Neural cell (in vitro differentiated cells): ENCODE results near the gene MYOF. TPM values are rescaled to one million over a fixed set of nuclear protein-coding genes. Genes with fewer than 3 reads are reported as not detected.

Experiments used
- H2AFZ ChIP-seq: fragments of 200-600, 300-800 bp; sonication (generic), shearing (Covaris generic); 2 replicates; pipeline ENCODE4 v1.6.0; 2014; ENCODE audit warnings: low read depth, mild to moderate bottlenecking, antibody characterized with exemption, low read length, moderate library complexity
- H3F3A ChIP-seq: fragments of 200-600 bp; shearing (Covaris generic); 2 replicates; pipeline ENCODE4 v1.6.1; 2016; ENCODE audit warnings: mild to moderate bottlenecking, moderate library complexity, mixed read lengths, antibody characterized with exemption, low read length; ENCODE audit not compliant: insufficient read depth, poor library complexity, severe bottlenecking
- H3K27ac ChIP-seq: fragments of 200-600, 300-800 bp; sonication (generic), shearing (Covaris generic); 2 replicates; pipeline ENCODE4 v1.5.1; 2014; ENCODE audit warnings: mild to moderate bottlenecking, low read length, moderate library complexity
- H3K27me3 ChIP-seq: fragments of 300-800, 200-600 bp; sonication (generic), shearing (Covaris generic); 2 replicates; pipeline ENCODE4 v1.6.0; 2014; ENCODE audit warnings: mild to moderate bottlenecking, low read depth, low read length, moderate library complexity; ENCODE audit not compliant: insufficient read depth
- H3K36me3 ChIP-seq: fragments of 300-800, 200-600 bp; sonication (generic), shearing (Covaris generic); 2 replicates; pipeline ENCODE4 v1.5.1; 2014; ENCODE audit warnings: mild to moderate bottlenecking, antibody characterized with exemption, low read length, moderate library complexity; ENCODE audit not compliant: insufficient read depth
- H3K4me2 ChIP-seq: fragments of 300-800, 200-600 bp; sonication (generic), shearing (Covaris generic); 2 replicates; pipeline ENCODE4 v1.6.0; 2014; ENCODE audit warnings: mild to moderate bottlenecking, low read length
- H3K4me3 ChIP-seq: fragments of 300-800, 200-600 bp; sonication (generic), shearing (Covaris generic); 2 replicates; pipeline ENCODE4 v1.5.1; 2014; ENCODE audit warnings: mild to moderate bottlenecking, low read length, moderate library complexity
- H3K79me2 ChIP-seq: fragments of 200-600 bp; shearing (Covaris generic); replicated peaks from 2 replicates; pipeline ENCODE4 v1.6.0; 2014; ENCODE audit warnings: mild to moderate bottlenecking, low read length, moderate library complexity; ENCODE audit not compliant: insufficient read depth
- H3K9ac ChIP-seq: fragments of 300-800, 200-600 bp; sonication (generic), shearing (Covaris generic); 2 replicates; pipeline ENCODE4 v1.6.1; 2016; ENCODE audit warnings: mild to moderate bottlenecking, low read length, mixed read lengths
- H3K9me2 ChIP-seq: fragments of 200-600 bp; shearing (Covaris generic); 2 replicates; pipeline ENCODE4 v1.6.1; 2016; ENCODE audit warnings: mild to moderate bottlenecking, low read length, mixed read lengths; ENCODE audit not compliant: insufficient read depth
- H3K9me3 ChIP-seq: fragments of 200-600, 300-800 bp; sonication (generic), shearing (Covaris generic); 2 replicates; pipeline ENCODE4 v1.6.1; 2016; ENCODE audit warnings: mild to moderate bottlenecking, mixed run types, low read length, moderate library complexity, mixed read lengths
- H4K20me1 ChIP-seq: fragments of 200-600 bp; shearing (Covaris generic); 2 replicates; pipeline ENCODE4 v1.6.1; 2016; ENCODE audit warnings: mild to moderate bottlenecking, mixed run types; ENCODE audit not compliant: insufficient read depth
- EP300 ChIP-seq: fragments of 450-650 bp; conservative IDR thresholded peaks from 2 replicates; pipeline ENCODE4 v1.6.1; 2014; ENCODE audit warnings: antibody characterized with exemption, mild to moderate bottlenecking, moderate library complexity; ENCODE audit not compliant: poor library complexity, severe bottlenecking
- EZH2 ChIP-seq: fragments of 200-600, 300-800 bp; shearing (Covaris generic), sonication (generic); IDR thresholded peaks from 2 replicates; pipeline ENCODE4 v1.6.1; 2014; ENCODE audit warnings: antibody characterized with exemption, low read length, borderline replicate concordance, mild to moderate bottlenecking; ENCODE audit not compliant: insufficient read depth, poor library complexity, severe bottlenecking
- MXI1 ChIP-seq: fragments of 450-650 bp; conservative IDR thresholded peaks from 2 replicates; pipeline ENCODE4 v1.6.1; 2014; ENCODE audit warnings: antibody characterized with exemption, mild to moderate bottlenecking; ENCODE audit not compliant: poor library complexity, severe bottlenecking
- POLR2AphosphoS5 ChIP-seq: IDR thresholded peaks from 2 replicates; pipeline ENCODE4 v1.6.1; 2012
- RAD21 ChIP-seq: fragments of 450-650 bp; conservative IDR thresholded peaks from 2 replicates; pipeline ENCODE4 v1.6.1; 2014; ENCODE audit warnings: antibody characterized with exemption, mild to moderate bottlenecking, moderate library complexity
- SMC3 ChIP-seq: fragments of 450-650 bp; conservative IDR thresholded peaks from 2 replicates; pipeline ENCODE4 v1.6.1; 2014; ENCODE audit warnings: antibody characterized with exemption, mild to moderate bottlenecking, moderate library complexity; ENCODE audit not compliant: poor library complexity
- TAF1 ChIP-seq: IDR thresholded peaks from 2 replicates; pipeline ENCODE4 v1.6.1; 2012; ENCODE audit warnings: low read depth
- polyA plus RNA-seq: library from polyadenylated mRNA; depleted of rRNA; stranded (reverse); fragments of >200 nt; gene quantifications from 2 replicates; pipeline ENCODE4 v1.2.3, GENCODE V29; 2014
- TF ChIP-seq, protein P1 (sequence below): IDR thresholded peaks from 2 replicates; pipeline ENCODE4 v1.6.1; 2012; ENCODE audit warnings: borderline replicate concordance
- TF ChIP-seq, protein P2 (sequence below): fragments of 450-650 bp; IDR thresholded peaks from 2 replicates; pipeline ENCODE4 v1.5.1; 2014; ENCODE audit warnings: antibody characterized with exemption, mild to moderate bottlenecking, moderate library complexity; ENCODE audit not compliant: poor library complexity, severe bottlenecking

The MYOF gene
- polyA plus RNA-seq, 1 donor from 2014 or later: 0.47 TPM

DNA sequence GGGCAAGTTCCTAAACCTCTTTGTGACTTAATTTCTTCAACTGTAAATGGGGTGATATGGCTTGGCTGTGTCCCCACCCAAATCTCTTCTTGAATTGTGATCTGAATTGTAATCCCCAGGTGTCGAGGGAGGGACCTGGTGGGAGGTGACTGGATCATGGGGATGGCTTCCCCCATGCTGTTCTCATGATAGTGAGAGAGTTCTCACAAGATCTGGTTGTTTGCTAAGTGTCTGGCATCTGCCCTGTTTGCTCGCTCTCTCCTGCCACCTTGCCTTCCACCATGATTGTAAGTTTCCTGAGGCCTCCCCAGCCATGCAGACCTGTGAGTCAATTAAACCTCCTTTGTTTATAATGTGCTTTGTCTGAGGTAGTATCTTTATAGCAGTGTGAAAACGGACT lies 177.0 kb downstream of the MYOF start:
- H2AFZ ChIP-seq: no peak overlapping the region
- H3F3A ChIP-seq: no peaks in the 10 kb centered on the region
- no peaks in the 10 kb centered on the region for H3K27me3 ChIP-seq
- H4K20me1 ChIP-seq: no peaks in the 10 kb centered on the region
- no peaks in the 10 kb centered on the region for H3K79me2 ChIP-seq
- H3K4me2 ChIP-seq: no peak overlapping the region
- no peaks in the 10 kb centered on the region for H3K36me3 ChIP-seq
- TF ChIP-seq, protein P1, sequence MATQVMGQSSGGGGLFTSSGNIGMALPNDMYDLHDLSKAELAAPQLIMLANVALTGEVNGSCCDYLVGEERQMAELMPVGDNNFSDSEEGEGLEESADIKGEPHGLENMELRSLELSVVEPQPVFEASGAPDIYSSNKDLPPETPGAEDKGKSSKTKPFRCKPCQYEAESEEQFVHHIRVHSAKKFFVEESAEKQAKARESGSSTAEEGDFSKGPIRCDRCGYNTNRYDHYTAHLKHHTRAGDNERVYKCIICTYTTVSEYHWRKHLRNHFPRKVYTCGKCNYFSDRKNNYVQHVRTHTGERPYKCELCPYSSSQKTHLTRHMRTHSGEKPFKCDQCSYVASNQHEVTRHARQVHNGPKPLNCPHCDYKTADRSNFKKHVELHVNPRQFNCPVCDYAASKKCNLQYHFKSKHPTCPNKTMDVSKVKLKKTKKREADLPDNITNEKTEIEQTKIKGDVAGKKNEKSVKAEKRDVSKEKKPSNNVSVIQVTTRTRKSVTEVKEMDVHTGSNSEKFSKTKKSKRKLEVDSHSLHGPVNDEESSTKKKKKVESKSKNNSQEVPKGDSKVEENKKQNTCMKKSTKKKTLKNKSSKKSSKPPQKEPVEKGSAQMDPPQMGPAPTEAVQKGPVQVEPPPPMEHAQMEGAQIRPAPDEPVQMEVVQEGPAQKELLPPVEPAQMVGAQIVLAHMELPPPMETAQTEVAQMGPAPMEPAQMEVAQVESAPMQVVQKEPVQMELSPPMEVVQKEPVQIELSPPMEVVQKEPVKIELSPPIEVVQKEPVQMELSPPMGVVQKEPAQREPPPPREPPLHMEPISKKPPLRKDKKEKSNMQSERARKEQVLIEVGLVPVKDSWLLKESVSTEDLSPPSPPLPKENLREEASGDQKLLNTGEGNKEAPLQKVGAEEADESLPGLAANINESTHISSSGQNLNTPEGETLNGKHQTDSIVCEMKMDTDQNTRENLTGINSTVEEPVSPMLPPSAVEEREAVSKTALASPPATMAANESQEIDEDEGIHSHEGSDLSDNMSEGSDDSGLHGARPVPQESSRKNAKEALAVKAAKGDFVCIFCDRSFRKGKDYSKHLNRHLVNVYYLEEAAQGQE: no peak
- TF ChIP-seq EP300 (no peak), POLR2AphosphoS5 (no peak), SMC3 (no peak), RAD21 (no peak), EZH2 (no peak), MXI1 (no peak), TAF1 (no peak)
- TF ChIP-seq, protein P2, sequence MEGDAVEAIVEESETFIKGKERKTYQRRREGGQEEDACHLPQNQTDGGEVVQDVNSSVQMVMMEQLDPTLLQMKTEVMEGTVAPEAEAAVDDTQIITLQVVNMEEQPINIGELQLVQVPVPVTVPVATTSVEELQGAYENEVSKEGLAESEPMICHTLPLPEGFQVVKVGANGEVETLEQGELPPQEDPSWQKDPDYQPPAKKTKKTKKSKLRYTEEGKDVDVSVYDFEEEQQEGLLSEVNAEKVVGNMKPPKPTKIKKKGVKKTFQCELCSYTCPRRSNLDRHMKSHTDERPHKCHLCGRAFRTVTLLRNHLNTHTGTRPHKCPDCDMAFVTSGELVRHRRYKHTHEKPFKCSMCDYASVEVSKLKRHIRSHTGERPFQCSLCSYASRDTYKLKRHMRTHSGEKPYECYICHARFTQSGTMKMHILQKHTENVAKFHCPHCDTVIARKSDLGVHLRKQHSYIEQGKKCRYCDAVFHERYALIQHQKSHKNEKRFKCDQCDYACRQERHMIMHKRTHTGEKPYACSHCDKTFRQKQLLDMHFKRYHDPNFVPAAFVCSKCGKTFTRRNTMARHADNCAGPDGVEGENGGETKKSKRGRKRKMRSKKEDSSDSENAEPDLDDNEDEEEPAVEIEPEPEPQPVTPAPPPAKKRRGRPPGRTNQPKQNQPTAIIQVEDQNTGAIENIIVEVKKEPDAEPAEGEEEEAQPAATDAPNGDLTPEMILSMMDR: no peak
- H3K9me3 ChIP-seq: no peaks in the 10 kb centered on the region
- no peak overlapping the region for H3K9ac ChIP-seq
- H3K27ac ChIP-seq: no peak overlapping the region
- no peak overlapping the region for H3K4me3 ChIP-seq
- H3K9me2 ChIP-seq: no peaks in the 10 kb centered on the region

DNA sequence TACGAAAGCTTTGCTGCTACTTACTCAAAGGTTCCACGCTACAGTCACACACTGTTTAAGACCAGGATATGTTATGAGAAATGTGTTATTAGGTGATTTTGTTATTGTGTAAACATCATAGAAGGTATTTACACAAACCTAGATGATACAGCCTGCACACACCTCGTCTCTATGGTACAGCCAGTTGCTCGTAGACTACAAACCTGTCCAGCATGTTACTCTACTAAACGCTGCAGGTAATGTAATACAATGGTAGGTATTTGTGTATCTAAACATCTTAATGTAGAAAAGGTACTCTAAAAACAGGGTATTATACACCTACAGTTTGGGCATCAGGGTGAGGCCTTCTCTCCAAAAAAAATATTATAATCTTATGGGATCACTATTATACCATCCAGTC lies 181.2 kb downstream of the MYOF start:
- Histone ChIP-seq H3K9ac (no peak overlapping the region), H3K9me2 (no peaks in the 10 kb centered on the region), H3K4me2 (no peak overlapping the region), H3F3A (no peaks in the 10 kb centered on the region), H3K36me3 (no peaks in the 10 kb centered on the region), H3K27me3 (no peaks in the 10 kb centered on the region), H3K4me3 (peak overlapping the region; percentile 22), H3K9me3 (no peaks in the 10 kb centered on the region), H2AFZ (no peak overlapping the region), H3K27ac (no peak overlapping the region), H3K79me2 (no peaks in the 10 kb centered on the region), H4K20me1 (no peaks in the 10 kb centered on the region)
- TF ChIP-seq POLR2AphosphoS5 (peak; percentile 34), RAD21 (no peak)

DNA sequence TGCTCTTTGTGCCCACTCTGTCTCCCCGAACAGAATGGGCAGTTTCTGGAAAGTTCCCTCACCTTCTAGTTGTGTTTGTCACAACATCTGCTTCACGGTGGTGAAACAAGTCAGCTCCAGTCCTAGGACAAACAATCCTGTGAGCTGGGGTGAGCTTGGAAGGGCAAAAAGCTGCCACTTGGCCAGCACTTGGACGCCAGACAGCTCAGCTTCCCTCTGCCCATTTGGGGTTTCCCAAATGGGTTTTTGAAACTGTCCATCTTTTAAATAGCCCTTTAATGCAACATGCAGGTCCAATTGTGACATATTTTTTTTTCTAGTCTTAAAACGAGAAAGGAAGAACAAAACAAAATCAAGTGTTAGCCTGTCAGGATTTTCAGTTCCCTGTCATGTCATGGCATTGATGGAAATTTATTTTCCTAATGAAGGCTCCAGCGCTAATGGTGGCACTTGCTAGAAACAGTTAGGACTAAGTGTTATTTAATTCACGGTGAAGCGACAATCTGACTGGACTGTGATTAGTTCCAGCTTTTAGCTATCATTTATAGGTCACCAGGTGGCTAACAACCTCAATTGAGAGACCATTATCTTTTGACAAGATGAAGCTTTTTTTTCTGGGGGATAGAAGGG lies 181.7 kb downstream of the MYOF start:
- H3K9me3 ChIP-seq: no peaks in the 10 kb centered on the region
- no peaks in the 10 kb centered on the region for H3K27me3 ChIP-seq
- H3K79me2 ChIP-seq: no peaks in the 10 kb centered on the region
- H3K9ac ChIP-seq: no peak overlapping the region
- H3K4me3 ChIP-seq: peak overlapping the region; percentile 22
- H4K20me1 ChIP-seq: no peaks in the 10 kb centered on the region
- no peak overlapping the region for H3K4me2 ChIP-seq
- no peak overlapping the region for H2AFZ ChIP-seq
- no peaks in the 10 kb centered on the region for H3K9me2 ChIP-seq
- no peaks in the 10 kb centered on the region for H3K36me3 ChIP-seq
- TF ChIP-seq, protein P1: peak; percentile 81
- no peak for TF ChIP-seq TAF1
- TF ChIP-seq POLR2AphosphoS5: peak; percentile 52
- TF ChIP-seq, protein P2: no peak
- TF ChIP-seq EP300: peak; percentile 78
- no peak for TF ChIP-seq SMC3
- TF ChIP-seq RAD21: no peak
- H3F3A ChIP-seq: no peaks in the 10 kb centered on the region
- no peak overlapping the region for H3K27ac ChIP-seq
